Measurements from ENCODE around the gene ADAMTS2. TPM values are rescaled to one million over a fixed set of nuclear protein-coding genes. Genes with fewer than 3 reads are reported as not detected.

ADAMTS2 gene
- total and polyA plus RNA-seq, 4 donors: 4.8 to 49.8 (median 32.0) TPM

- 83 to 87% methylated on average over 14 of the region's 14 CpGs for WGBS, 2 donors
- DNase-seq: peak in 1 of 2 donors; percentile 63
- no peak for ATAC-seq (ENCODE audit: low FRiP score)
Measured at GRCh38 chr5:179126506-179126991, 218.7 kb downstream of the ADAMTS2 start.

GRCh38 chr5:179125789-179126505 is 219.3 kb downstream of the ADAMTS2 start:
- ATAC-seq (ENCODE audit: low FRiP score) (no peak), DNase-seq (peak in 1 of 2 donors; percentile 60)
- no peaks in the 10 kb centered on the region for H3K27me3 ChIP-seq (ENCODE audit: control insufficient read depth in 1 of 2, insufficient read depth in 2 of 2, low read length in 1 of 2)
- no peak overlapping the region for H3K27ac ChIP-seq (ENCODE audit: low read depth in 1 of 2, low read length in 2 of 2)
- WGBS, 2 donors: 94 to 96% methylated on average over 24 to 25 of the region's 25 CpGs
- no peaks in the 10 kb centered on the region for H3K4me1 ChIP-seq (ENCODE audit: control insufficient read depth in 1 of 2, insufficient read depth in 2 of 2, low read length in 2 of 2)
- no peaks in the 10 kb centered on the region for H3K36me3 ChIP-seq (ENCODE audit: control insufficient read depth in 1 of 2, insufficient read depth in 2 of 2, low read length in 1 of 2)
- intact Hi-C loops (cut with DNase I): no loop called here
- no peaks in the 10 kb centered on the region for H3K9me3 ChIP-seq (ENCODE audit: control insufficient read depth, low read length)
- no peak overlapping the region for H3K4me3 ChIP-seq (ENCODE audit: low read length in 2 of 2)

More at GRCh38 chr5:179126506-179126991, 218.7 kb downstream of the ADAMTS2 start:
- Histone ChIP-seq H3K4me1 (ENCODE audit: control insufficient read depth in 1 of 2, insufficient read depth in 2 of 2, low read length in 2 of 2) (no peaks in the 10 kb centered on the region), H3K9me3 (ENCODE audit: control insufficient read depth, low read length) (no peaks in the 10 kb centered on the region), H3K27ac (ENCODE audit: low read depth in 1 of 2, low read length in 2 of 2) (no peak overlapping the region), H3K27me3 (ENCODE audit: control insufficient read depth in 1 of 2, insufficient read depth in 2 of 2, low read length in 1 of 2) (no peaks in the 10 kb centered on the region), H3K4me3 (ENCODE audit: low read length in 2 of 2) (no peak overlapping the region), H3K36me3 (ENCODE audit: control insufficient read depth in 1 of 2, insufficient read depth in 2 of 2, low read length in 1 of 2) (no peaks in the 10 kb centered on the region)
- intact Hi-C loops (cut with DNase I): no loop called here

DNA sequence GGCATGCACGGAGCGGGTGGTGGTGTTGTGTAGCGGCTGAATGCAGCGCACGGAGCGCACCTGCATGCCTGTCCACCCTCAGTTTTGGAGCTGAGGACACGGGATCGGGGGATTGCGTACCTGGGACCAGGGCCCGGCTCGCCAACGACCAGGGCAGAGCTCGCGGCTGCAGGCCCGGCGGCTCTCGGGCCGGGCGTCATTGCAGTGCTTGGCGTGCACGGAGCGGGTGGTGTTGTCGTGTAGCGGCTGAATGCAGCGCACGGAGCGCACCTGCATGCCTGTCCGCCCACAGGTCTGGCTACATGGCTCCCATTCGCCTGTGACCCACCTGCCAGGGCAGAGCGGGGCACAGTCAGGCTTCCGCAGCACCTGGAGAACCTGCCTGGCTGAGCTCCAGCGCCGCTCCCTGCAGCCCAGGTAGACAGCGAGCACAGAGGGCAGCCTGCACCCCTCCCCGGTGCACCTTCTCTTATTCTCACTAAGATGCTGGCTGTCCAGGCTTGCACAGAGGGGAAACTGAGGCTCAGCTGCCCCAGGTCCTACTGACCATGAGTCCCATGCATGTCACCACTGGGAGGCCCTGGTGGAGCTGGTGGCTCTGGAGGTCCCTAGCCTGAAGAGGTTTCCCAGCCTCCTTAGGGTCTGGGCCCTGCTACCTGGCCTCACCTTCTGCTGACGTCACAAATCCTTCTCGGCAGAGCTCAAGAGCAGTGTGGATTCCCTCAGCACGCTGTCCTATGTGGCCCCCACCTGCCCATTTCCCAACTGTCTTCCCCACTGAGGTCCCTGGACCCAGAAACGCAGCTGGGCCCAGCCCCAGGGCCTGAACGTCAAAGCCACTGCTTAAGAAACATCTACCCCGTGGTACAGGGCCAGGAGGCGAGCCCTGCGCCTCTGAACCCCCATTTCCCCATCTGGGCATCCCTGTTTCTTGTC is 220.1 kb downstream of the ADAMTS2 start:
- no peak overlapping the region for H3K4me3 ChIP-seq (ENCODE audit: low read length in 2 of 2)
- peak in 1 of 2 donors; percentile 68 for DNase-seq
- H3K36me3 ChIP-seq (ENCODE audit: control insufficient read depth in 1 of 2, insufficient read depth in 2 of 2, low read length in 1 of 2): no peaks in the 10 kb centered on the region
- no peak for ATAC-seq (ENCODE audit: low FRiP score)
- no peak overlapping the region for H3K27ac ChIP-seq (ENCODE audit: low read depth in 1 of 2, low read length in 2 of 2)
- H3K27me3 ChIP-seq (ENCODE audit: control insufficient read depth in 1 of 2, insufficient read depth in 2 of 2, low read length in 1 of 2): no peaks in the 10 kb centered on the region
- no peaks in the 10 kb centered on the region for H3K4me1 ChIP-seq (ENCODE audit: control insufficient read depth in 1 of 2, insufficient read depth in 2 of 2, low read length in 2 of 2)
- WGBS, 2 donors: 92 to 94% methylated on average over 34 to 43 of the region's 43 CpGs
- intact Hi-C loops (cut with DNase I): no loop called here
- H3K9me3 ChIP-seq (ENCODE audit: control insufficient read depth, low read length): peaks cover 2% of the 10 kb centered on the region

- no peaks in the 10 kb centered on the region for H3K36me3 ChIP-seq (ENCODE audit: control insufficient read depth in 1 of 2, insufficient read depth in 2 of 2, low read length in 1 of 2)
Measured at GRCh38 chr5:179124273-179124852, 220.9 kb downstream of the ADAMTS2 start.

DNA sequence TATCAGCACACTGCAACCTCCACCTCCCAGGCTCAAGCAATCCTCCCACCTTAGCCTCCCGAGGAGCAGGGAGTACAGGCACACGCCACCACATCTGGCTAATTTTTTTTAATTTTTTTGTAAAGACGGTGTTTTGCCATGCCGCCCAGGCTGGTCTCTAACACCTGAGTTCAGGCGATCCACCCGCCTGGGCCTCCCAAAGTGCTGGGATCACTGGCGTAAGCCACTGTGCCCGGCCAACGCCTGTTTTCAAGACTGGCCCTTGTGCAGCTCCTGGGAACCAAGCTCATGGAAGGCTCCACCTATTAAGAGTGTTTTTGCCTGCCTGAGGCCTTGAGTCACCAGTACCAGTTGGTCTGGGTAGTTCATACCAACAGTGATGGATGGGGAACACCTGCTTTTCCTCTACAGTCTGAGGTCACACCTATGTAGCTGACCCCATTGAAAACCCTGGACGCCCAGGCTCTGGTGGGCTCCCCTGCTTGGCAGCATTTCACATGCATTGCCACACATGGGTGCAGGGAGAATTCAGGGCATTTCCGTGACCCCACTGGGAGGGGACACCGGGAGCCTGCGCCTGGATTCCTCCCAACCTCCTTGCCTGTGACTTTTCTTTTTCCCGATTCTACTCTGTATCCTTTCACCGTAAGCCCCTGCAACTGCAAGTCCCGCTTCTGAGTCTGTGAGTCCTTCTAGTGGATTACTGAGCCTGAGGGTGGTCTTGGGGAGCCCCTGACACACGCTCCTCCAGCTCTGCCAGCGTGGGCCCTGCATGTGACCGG is 221.6 kb downstream of the ADAMTS2 start:
- intact Hi-C loops (cut with DNase I): no loop called here
- peak in 1 of 2 donors; percentile 44 for DNase-seq
- H3K4me3 ChIP-seq (ENCODE audit: low read length in 2 of 2): no peak overlapping the region
- no peaks in the 10 kb centered on the region for H3K4me1 ChIP-seq (ENCODE audit: control insufficient read depth in 1 of 2, insufficient read depth in 2 of 2, low read length in 2 of 2)
- no peak overlapping the region for H3K27ac ChIP-seq (ENCODE audit: low read depth in 1 of 2, low read length in 2 of 2)
- peaks cover 2% of the 10 kb centered on the region for H3K9me3 ChIP-seq (ENCODE audit: control insufficient read depth, low read length)
- no peak for ATAC-seq (ENCODE audit: low FRiP score)
- no peaks in the 10 kb centered on the region for H3K36me3 ChIP-seq (ENCODE audit: control insufficient read depth in 1 of 2, insufficient read depth in 2 of 2, low read length in 1 of 2)
- 93 to 95% methylated on average over 19 of the region's 19 CpGs for WGBS, 2 donors
- no peaks in the 10 kb centered on the region for H3K27me3 ChIP-seq (ENCODE audit: control insufficient read depth in 1 of 2, insufficient read depth in 2 of 2, low read length in 1 of 2)

More at GRCh38 chr5:179124273-179124852, 220.9 kb downstream of the ADAMTS2 start:
- intact Hi-C loops (cut with DNase I): no loop called here
- no peaks in the 10 kb centered on the region for H3K27me3 ChIP-seq (ENCODE audit: control insufficient read depth in 1 of 2, insufficient read depth in 2 of 2, low read length in 1 of 2)
- no peaks in the 10 kb centered on the region for H3K4me1 ChIP-seq (ENCODE audit: control insufficient read depth in 1 of 2, insufficient read depth in 2 of 2, low read length in 2 of 2)
- H3K9me3 ChIP-seq (ENCODE audit: control insufficient read depth, low read length): peaks cover 2% of the 10 kb centered on the region
- peak in 1 of 2 donors; percentile 52 for DNase-seq
- no peak overlapping the region for H3K4me3 ChIP-seq (ENCODE audit: low read length in 2 of 2)
- WGBS, 2 donors: 89 to 92% methylated on average over 21 of the region's 21 CpGs
- ATAC-seq (ENCODE audit: low FRiP score): no peak
- H3K27ac ChIP-seq (ENCODE audit: low read depth in 1 of 2, low read length in 2 of 2): no peak overlapping the region

GRCh38 chr5:179123109-179123426 is 222.2 kb downstream of the ADAMTS2 start:
- Histone ChIP-seq H3K4me1 (ENCODE audit: control insufficient read depth in 1 of 2, insufficient read depth in 2 of 2, low read length in 2 of 2) (no peaks in the 10 kb centered on the region), H3K4me3 (ENCODE audit: low read length in 2 of 2) (no peak overlapping the region), H3K27ac (ENCODE audit: low read depth in 1 of 2, low read length in 2 of 2) (no peak overlapping the region), H3K27me3 (ENCODE audit: control insufficient read depth in 1 of 2, insufficient read depth in 2 of 2, low read length in 1 of 2) (no peaks in the 10 kb centered on the region), H3K36me3 (ENCODE audit: control insufficient read depth in 1 of 2, insufficient read depth in 2 of 2, low read length in 1 of 2) (no peaks in the 10 kb centered on the region), H3K9me3 (ENCODE audit: control insufficient read depth, low read length) (peaks cover 2% of the 10 kb centered on the region)
- intact Hi-C loops (cut with DNase I): no loop called here
- peak in 1 of 2 donors; percentile 61 for DNase-seq
- ATAC-seq (ENCODE audit: low FRiP score): no peak
- WGBS, 2 donors: 92% methylated on average over 2 of the region's 2 CpGs

GRCh38 chr5:179122411-179123108 is 222.7 kb downstream of the ADAMTS2 start:
- Histone ChIP-seq H3K9me3 (ENCODE audit: control insufficient read depth, low read length) (peaks cover 2% of the 10 kb centered on the region), H3K27me3 (ENCODE audit: control insufficient read depth in 1 of 2, insufficient read depth in 2 of 2, low read length in 1 of 2) (no peaks in the 10 kb centered on the region), H3K27ac (ENCODE audit: low read depth in 1 of 2, low read length in 2 of 2) (no peak overlapping the region), H3K36me3 (ENCODE audit: control insufficient read depth in 1 of 2, insufficient read depth in 2 of 2, low read length in 1 of 2) (no peaks in the 10 kb centered on the region), H3K4me1 (ENCODE audit: control insufficient read depth in 1 of 2, insufficient read depth in 2 of 2, low read length in 2 of 2) (no peaks in the 10 kb centered on the region), H3K4me3 (ENCODE audit: low read length in 2 of 2) (no peak overlapping the region)
- DNase-seq (peak in 1 of 2 donors; percentile 65), ATAC-seq (ENCODE audit: low FRiP score) (no peak)
- intact Hi-C loops (cut with DNase I): no loop called here
- whole genome bisulfite sequencing, 2 donors: 89 to 92% methylated on average over 19 of the region's 19 CpGs
